Astrocyte of the cerebellum (primary cell): ENCODE results near the gene SLC6A1.

Experiments used
- DNase-seq: peaks from one replicate; pipeline ENCODE4 v3.0.0-alpha.2; 2011; ENCODE audit warnings: low read depth
- H3K4me3 ChIP-seq: 2 replicates; pipeline ENCODE4 v1.5.1; 2011; ENCODE audit warnings: mild to moderate bottlenecking, low read depth, low read length, moderate library complexity
- CTCF ChIP-seq: IDR thresholded peaks from 2 replicates; pipeline ENCODE4 v1.5.1; 2012; ENCODE audit warnings: low read length, low read depth, moderate library complexity, mild to moderate bottlenecking; ENCODE audit errors: missing control alignments
- in situ Hi-C: cut with HindIII; loops from 2 replicates; pipeline ENCODE4 v1.10.0; 2017; ENCODE audit warnings: low sequenced_read_pairs

Gene SLC6A1

GRCh38 chr3:11080492-11080891 lies 87.9 kb downstream of the SLC6A1 start:
- H3K4me3 ChIP-seq: no peak overlapping the region
- in situ Hi-C loops: no loop called here
- TF ChIP-seq CTCF: no peak
- DNase-seq: no peak

GRCh38 chr3:11084098-11084497 lies 91.5 kb downstream of the SLC6A1 start:
- in situ Hi-C loops: no loop called here
- no peak for TF ChIP-seq CTCF
- H3K4me3 ChIP-seq: no peak overlapping the region
- DNase-seq: no peak

- in situ Hi-C loops: no loop called here
- no peak overlapping the region for H3K4me3 ChIP-seq
- DNase-seq: no peak
- no peak for TF ChIP-seq CTCF
Observed at GRCh38 chr3:11084677-11085076, 92.1 kb downstream of the SLC6A1 start.

- TF ChIP-seq CTCF: no peak
- H3K4me3 ChIP-seq: no peak overlapping the region
- in situ Hi-C loops: no loop called here
- no peak for DNase-seq
Observed at GRCh38 chr3:11085093-11085840, 92.7 kb downstream of the SLC6A1 start.

GRCh38 chr3:11086856-11087255 lies 94.3 kb downstream of the SLC6A1 start:
- in situ Hi-C loops: no loop called here
- DNase-seq: no peak
- TF ChIP-seq CTCF: no peak
- H3K4me3 ChIP-seq: no peak overlapping the region

GRCh38 chr3:11088066-11088465 lies 95.5 kb downstream of the SLC6A1 start:
- in situ Hi-C loops: no loop called here
- DNase-seq: no peak
- H3K4me3 ChIP-seq: no peak overlapping the region
- no peak for TF ChIP-seq CTCF

- DNase-seq: no peak
- no peak for TF ChIP-seq CTCF
- no peak overlapping the region for H3K4me3 ChIP-seq
- in situ Hi-C loops: no loop called here
Observed at GRCh38 chr3:11088831-11089230, 96.3 kb downstream of the SLC6A1 start.
